Panc1 (cell line): ENCODE results near the gene PLCL1.

Source experiments
- POLR2AphosphoS5 ChIP-seq: IDR thresholded peaks from 2 replicates; pipeline ENCODE4 v1.6.1; 2012; ENCODE audit warnings: mild to moderate bottlenecking, low read depth, low read length, moderate library complexity
- REST ChIP-seq, 2 experiments: IDR thresholded peaks; 2 replicates each; pipeline ENCODE4 v1.6.1; 2011 to 2012; ENCODE audit warnings: low read depth in 2 of 2, control low read depth in 1 of 2, low read length in 1 of 2, mild to moderate bottlenecking in 1 of 2, moderate library complexity in 1 of 2; ENCODE audit not compliant: insufficient read depth in 1 of 2
- SIN3A ChIP-seq: IDR thresholded peaks from 2 replicates; pipeline ENCODE4 v1.6.1; 2012; ENCODE audit warnings: low read depth, mild to moderate bottlenecking, low read length, moderate library complexity, borderline replicate concordance; ENCODE audit not compliant: insufficient read depth
- TCF7L2 ChIP-seq: IDR thresholded peaks from 2 replicates; pipeline ENCODE4 v1.6.1; 2011; ENCODE audit warnings: mild to moderate bottlenecking, low read depth, low read length, inconsistent platforms
- TF ChIP-seq, protein P1 (sequence below): fragments of 450-650 bp; IDR thresholded peaks from 2 replicates; pipeline ENCODE4 v1.5.1; 2017; ENCODE audit warnings: mild to moderate bottlenecking

- TF ChIP-seq POLR2AphosphoS5: no peak
- TF ChIP-seq, protein P1, sequence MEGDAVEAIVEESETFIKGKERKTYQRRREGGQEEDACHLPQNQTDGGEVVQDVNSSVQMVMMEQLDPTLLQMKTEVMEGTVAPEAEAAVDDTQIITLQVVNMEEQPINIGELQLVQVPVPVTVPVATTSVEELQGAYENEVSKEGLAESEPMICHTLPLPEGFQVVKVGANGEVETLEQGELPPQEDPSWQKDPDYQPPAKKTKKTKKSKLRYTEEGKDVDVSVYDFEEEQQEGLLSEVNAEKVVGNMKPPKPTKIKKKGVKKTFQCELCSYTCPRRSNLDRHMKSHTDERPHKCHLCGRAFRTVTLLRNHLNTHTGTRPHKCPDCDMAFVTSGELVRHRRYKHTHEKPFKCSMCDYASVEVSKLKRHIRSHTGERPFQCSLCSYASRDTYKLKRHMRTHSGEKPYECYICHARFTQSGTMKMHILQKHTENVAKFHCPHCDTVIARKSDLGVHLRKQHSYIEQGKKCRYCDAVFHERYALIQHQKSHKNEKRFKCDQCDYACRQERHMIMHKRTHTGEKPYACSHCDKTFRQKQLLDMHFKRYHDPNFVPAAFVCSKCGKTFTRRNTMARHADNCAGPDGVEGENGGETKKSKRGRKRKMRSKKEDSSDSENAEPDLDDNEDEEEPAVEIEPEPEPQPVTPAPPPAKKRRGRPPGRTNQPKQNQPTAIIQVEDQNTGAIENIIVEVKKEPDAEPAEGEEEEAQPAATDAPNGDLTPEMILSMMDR: no peak
- TF ChIP-seq REST (IDR thresholded peaks at IDR 0.05; ENCODE audit: insufficient read depth in 1 of 2, low read depth in 2 of 2, low read length in 1 of 2): no peak
- no peak for TF ChIP-seq SIN3A
- no peak for TF ChIP-seq TCF7L2
These were observed 248.8 kb downstream of the PLCL1 start for GRCh38 chr2:198053148-198053547.
